NB4 (cell line): ENCODE data around the gene PEX26.
"Not testable (repeated sequence)": the region's sequence is repeated elsewhere in the genome, so short reads cannot be mapped to it uniquely, and the experiment has no call there.

Experiments used
- DNase-seq: peaks from one replicate; pipeline ENCODE4 v3.0.0; 2010; ENCODE audit warnings: low read depth
- H3K4me3 ChIP-seq: one replicate; pipeline ENCODE4 v1.5.1; 2011; ENCODE audit warnings: mild to moderate bottlenecking, low read depth, low read length, moderate library complexity
- CTCF ChIP-seq: IDR thresholded peaks from one replicate; pipeline ENCODE4 v1.5.1; 2012; ENCODE audit warnings: low read depth, low read length
- MAX ChIP-seq: IDR thresholded peaks from 2 replicates; pipeline ENCODE4 v1.6.1; 2011; ENCODE audit warnings: low read depth, low read length
- MYC ChIP-seq: IDR thresholded peaks from 2 replicates; pipeline ENCODE4 v1.6.1; 2011; ENCODE audit warnings: low read depth, low read length
- POLR2A ChIP-seq: IDR thresholded peaks from 2 replicates; pipeline ENCODE4 v1.6.1; 2011; ENCODE audit warnings: mild to moderate bottlenecking; ENCODE audit not compliant: insufficient read length; ENCODE audit errors: extremely low read depth

PEX26 gene

GRCh38 chr22:18059473-18059872 is 18.3 kb upstream of the PEX26 start:
- no peak for DNase-seq
- H3K4me3 ChIP-seq, result no peak overlapping the region
- no peak for TF ChIP-seq CTCF
- no peak for TF ChIP-seq MAX
- no peak for TF ChIP-seq POLR2A
- TF ChIP-seq MYC, result no peak

GRCh38 chr22:18059991-18060390 is 17.8 kb upstream of the PEX26 start:
- no peak for DNase-seq
- no peak for TF ChIP-seq CTCF
- no peak for TF ChIP-seq MAX
- no peak for TF ChIP-seq POLR2A
- no peak for TF ChIP-seq MYC
- H3K4me3 ChIP-seq, result no peak overlapping the region

- no peak overlapping the region for H3K4me3 ChIP-seq
- no peak for DNase-seq
- no peak for TF ChIP-seq CTCF
- TF ChIP-seq POLR2A, result no peak
- no peak for TF ChIP-seq MYC
- TF ChIP-seq MAX, result no peak
Observed at GRCh38 chr22:18060646-18061620, 16.9 kb upstream of the PEX26 start.

- TF ChIP-seq CTCF, result no peak
- TF ChIP-seq MYC, result no peak
- no peak for TF ChIP-seq MAX
- no peak for TF ChIP-seq POLR2A
- no peak for DNase-seq
- no peak overlapping the region for H3K4me3 ChIP-seq
Observed at GRCh38 chr22:18062421-18062820, 15.4 kb upstream of the PEX26 start.

- TF ChIP-seq POLR2A, result no peak
- TF ChIP-seq MAX, result no peak
- no peak for TF ChIP-seq MYC
- TF ChIP-seq CTCF, result no peak
- H3K4me3 ChIP-seq, result no peak overlapping the region
- no peak for DNase-seq
Observed at GRCh38 chr22:18063306-18063705, 14.5 kb upstream of the PEX26 start.

- H3K4me3 ChIP-seq, DNase-seq: not testable (repeated sequence)
Observed at GRCh38 chr22:18063715-18064114, 14.1 kb upstream of the PEX26 start.
